Vagina (tissue), 2 donors: Measurements from ENCODE around the gene NCCRP1.

ENCODE experiments used
- CTCF ChIP-seq, 3 experiments: fragments of 450-650 bp in 2 of 3; fragments of 200-600 bp in 1 of 3; sonication (generic) in 1 of 3; IDR thresholded peaks; one replicate each; pipeline ENCODE4 v1.5.1; 2017 to 2019; ENCODE audit warnings: antibody characterized with exemption in 3 of 3, mild to moderate bottlenecking in 2 of 3, moderate library complexity in 2 of 3
- POLR2A ChIP-seq, 2 donors: fragments of 450-650 bp; IDR thresholded peaks; one replicate each; pipeline ENCODE4 v1.6.1; 2017; ENCODE audit warnings: antibody characterized with exemption in 2 of 2, mild to moderate bottlenecking in 2 of 2, moderate library complexity in 2 of 2
- POLR2AphosphoS5 ChIP-seq, 2 donors: sonication (generic); formaldehyde crosslinking; IDR thresholded peaks; one replicate each; pipeline ENCODE4 v1.9.0; 2017; ENCODE audit warnings: antibody characterized with exemption in 2 of 2, mild to moderate bottlenecking in 2 of 2, low read depth in 1 of 2; ENCODE audit not compliant: insufficient read depth in 1 of 2

DNA sequence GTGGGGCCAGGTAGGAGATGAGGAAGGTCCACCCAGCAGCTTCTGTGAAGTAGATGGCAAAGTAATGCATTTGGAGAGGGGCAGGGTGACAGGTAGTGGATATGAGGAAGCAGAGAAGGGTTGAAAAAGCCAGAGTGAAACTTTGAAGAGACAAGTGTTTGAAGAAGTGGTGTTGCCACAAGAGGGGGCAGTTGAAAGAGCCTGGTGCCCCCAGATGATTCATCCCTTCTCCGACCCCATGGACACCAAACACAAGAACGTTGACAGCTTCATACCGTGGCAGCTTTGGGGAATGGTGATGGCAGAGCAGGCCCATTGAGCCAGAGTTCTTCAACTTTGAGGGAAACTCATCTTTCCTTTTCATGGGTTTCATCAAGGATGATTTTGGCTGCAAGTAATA lies 28.1 kb downstream of the NCCRP1 start:
- no peak for TF ChIP-seq CTCF (IDR thresholded peaks at IDR 0.05)
- no peak for TF ChIP-seq POLR2A (IDR thresholded peaks at IDR 0.05)
- TF ChIP-seq POLR2AphosphoS5 (IDR thresholded peaks at IDR 0.05; ENCODE audit: insufficient read depth in 1 of 2, low read depth in 1 of 2), result no peak
